Activated CD4-positive, alpha-beta T cell treated with anti-CD3 and anti-CD28 coated beads, Interleukin-2, amount 10 ng/mL, durations not matched to agents 24 days and 14 days (primary cell): ENCODE measurements around the gene GMDS. TPM values are rescaled to one million over a fixed set of nuclear protein-coding genes. Genes with fewer than 3 reads are reported as not detected.

Source experiments
- DNase-seq: peaks from one replicate; pipeline ENCODE4 v3.0.0; 2022
- H3K27ac Mint-ChIP-seq: one replicate; pipeline ENCODE4 v1.8.0; 2022; ENCODE audit warnings: mild to moderate bottlenecking, mixed read lengths
- H3K27me3 Mint-ChIP-seq: one replicate; pipeline ENCODE4 v1.8.0; 2022; ENCODE audit warnings: mixed read lengths
- H3K36me3 Mint-ChIP-seq: one replicate; pipeline ENCODE4 v1.8.0; 2022; ENCODE audit warnings: low read depth, mild to moderate bottlenecking, mixed read lengths
- H3K4me1 Mint-ChIP-seq: one replicate; pipeline ENCODE4 v1.8.0; 2021; ENCODE audit warnings: mixed read lengths
- H3K4me3 Mint-ChIP-seq: one replicate; pipeline ENCODE4 v1.8.0; 2022; ENCODE audit warnings: mild to moderate bottlenecking, moderate library complexity, mixed read lengths
- H3K9me3 Mint-ChIP-seq: one replicate; pipeline ENCODE4 v1.8.0; 2021; ENCODE audit warnings: mixed read lengths
- intact Hi-C: fragments of 100-400 bp; cut with micrococcal nuclease; formaldehyde crosslinking; loops from one replicate; pipeline ENCODE4 v1.15.1; 2023
- total RNA-seq: library from RNA; stranded (reverse); gene quantifications from 2 replicates; pipeline ENCODE4 v1.2.3, GENCODE V29; 2022

The GMDS gene
- total RNA-seq, 1 donor from 2014 or later: 47.4 TPM

- intact Hi-C loops: no loop called here
- Mint-ChIP-seq H3K4me1 (no peaks in the 10 kb centered on the region), H3K36me3 (no peaks in the 10 kb centered on the region), H3K27me3 (peaks cover 2% of the 10 kb centered on the region), H3K9me3 (no peaks in the 10 kb centered on the region), H3K27ac (no peak overlapping the region), H3K4me3 (no peak overlapping the region)
- DNase-seq: no peak
Observed at GRCh38 chr6:1864496-1864895, 380.9 kb downstream of the GMDS start.

- Mint-ChIP-seq H3K4me3 (no peak overlapping the region), H3K36me3 (no peaks in the 10 kb centered on the region), H3K4me1 (no peaks in the 10 kb centered on the region), H3K9me3 (no peaks in the 10 kb centered on the region), H3K27ac (no peak overlapping the region), H3K27me3 (peaks cover 2% of the 10 kb centered on the region)
- DNase-seq: no peak
- intact Hi-C loops: no loop called here
Observed at GRCh38 chr6:1862411-1862810, 383.0 kb downstream of the GMDS start.

GRCh38 chr6:1860756-1861348 is 384.6 kb downstream of the GMDS start:
- no peak for DNase-seq
- Mint-ChIP-seq H3K36me3 (no peaks in the 10 kb centered on the region), H3K27me3 (peaks cover 2% of the 10 kb centered on the region), H3K4me3 (no peak overlapping the region), H3K4me1 (no peaks in the 10 kb centered on the region), H3K27ac (no peak overlapping the region), H3K9me3 (no peaks in the 10 kb centered on the region)
- intact Hi-C loops: no loop called here

- peaks cover 2% of the 10 kb centered on the region for H3K27me3 Mint-ChIP-seq
- intact Hi-C loops: no loop called here
- H3K4me3 Mint-ChIP-seq: no peak overlapping the region
- DNase-seq: no peak
- H3K4me1 Mint-ChIP-seq: no peaks in the 10 kb centered on the region
- no peak overlapping the region for H3K27ac Mint-ChIP-seq
- no peaks in the 10 kb centered on the region for H3K9me3 Mint-ChIP-seq
- no peaks in the 10 kb centered on the region for H3K36me3 Mint-ChIP-seq
Observed at GRCh38 chr6:1858859-1859258, 386.5 kb downstream of the GMDS start.

- Mint-ChIP-seq H3K27ac (no peak overlapping the region), H3K9me3 (no peaks in the 10 kb centered on the region), H3K36me3 (no peaks in the 10 kb centered on the region), H3K4me3 (no peak overlapping the region), H3K27me3 (peaks cover 2% of the 10 kb centered on the region), H3K4me1 (no peaks in the 10 kb centered on the region)
- intact Hi-C loops: no loop called here
- DNase-seq: no peak
Observed at GRCh38 chr6:1858196-1858595, 387.2 kb downstream of the GMDS start.

GRCh38 chr6:1856381-1856780 is 389.0 kb downstream of the GMDS start:
- H3K27me3 Mint-ChIP-seq: peaks cover 2% of the 10 kb centered on the region
- no peaks in the 10 kb centered on the region for H3K9me3 Mint-ChIP-seq
- no peaks in the 10 kb centered on the region for H3K36me3 Mint-ChIP-seq
- H3K4me3 Mint-ChIP-seq: no peak overlapping the region
- no peak overlapping the region for H3K27ac Mint-ChIP-seq
- intact Hi-C loops: no loop called here
- DNase-seq: no peak
- no peaks in the 10 kb centered on the region for H3K4me1 Mint-ChIP-seq

GRCh38 chr6:1855890-1856289 is 389.5 kb downstream of the GMDS start:
- no peak overlapping the region for H3K4me3 Mint-ChIP-seq
- H3K27me3 Mint-ChIP-seq: no peaks in the 10 kb centered on the region
- H3K4me1 Mint-ChIP-seq: no peaks in the 10 kb centered on the region
- DNase-seq: no peak
- no peaks in the 10 kb centered on the region for H3K9me3 Mint-ChIP-seq
- intact Hi-C loops: no loop called here
- H3K27ac Mint-ChIP-seq: no peak overlapping the region
- H3K36me3 Mint-ChIP-seq: no peaks in the 10 kb centered on the region

- no peak overlapping the region for H3K27ac Mint-ChIP-seq
- H3K9me3 Mint-ChIP-seq: no peaks in the 10 kb centered on the region
- no peaks in the 10 kb centered on the region for H3K27me3 Mint-ChIP-seq
- no peak overlapping the region for H3K4me3 Mint-ChIP-seq
- H3K4me1 Mint-ChIP-seq: no peaks in the 10 kb centered on the region
- H3K36me3 Mint-ChIP-seq: no peaks in the 10 kb centered on the region
- intact Hi-C loops: no loop called here
- no peak for DNase-seq
Observed at GRCh38 chr6:1854296-1854695, 391.1 kb downstream of the GMDS start.

- no peaks in the 10 kb centered on the region for H3K27me3 Mint-ChIP-seq
- no peaks in the 10 kb centered on the region for H3K4me1 Mint-ChIP-seq
- no peak overlapping the region for H3K4me3 Mint-ChIP-seq
- intact Hi-C loops: no loop called here
- DNase-seq: no peak
- no peaks in the 10 kb centered on the region for H3K9me3 Mint-ChIP-seq
- H3K36me3 Mint-ChIP-seq: no peaks in the 10 kb centered on the region
- no peak overlapping the region for H3K27ac Mint-ChIP-seq
Observed at GRCh38 chr6:1853761-1854160, 391.6 kb downstream of the GMDS start.

- Mint-ChIP-seq H3K4me1 (no peaks in the 10 kb centered on the region), H3K27me3 (no peaks in the 10 kb centered on the region), H3K36me3 (no peaks in the 10 kb centered on the region), H3K27ac (no peak overlapping the region), H3K9me3 (no peaks in the 10 kb centered on the region), H3K4me3 (no peak overlapping the region)
- no peak for DNase-seq
- intact Hi-C loops: no loop called here
Observed at GRCh38 chr6:1851681-1852456, 393.5 kb downstream of the GMDS start.

- intact Hi-C loops: no loop called here
Observed at GRCh38 chr6:1850840-1851157, 394.6 kb downstream of the GMDS start.

GRCh38 chr6:1850121-1850839 is 395.1 kb downstream of the GMDS start:
- Mint-ChIP-seq H3K27ac (no peak overlapping the region), H3K4me1 (no peaks in the 10 kb centered on the region), H3K27me3 (no peaks in the 10 kb centered on the region), H3K9me3 (no peaks in the 10 kb centered on the region), H3K36me3 (no peaks in the 10 kb centered on the region), H3K4me3 (no peak overlapping the region)
- intact Hi-C loops: no loop called here
- no peak for DNase-seq

More at GRCh38 chr6:1850840-1851157, 394.6 kb downstream of the GMDS start:
- no peaks in the 10 kb centered on the region for H3K36me3 Mint-ChIP-seq
- no peak for DNase-seq
- no peaks in the 10 kb centered on the region for H3K4me1 Mint-ChIP-seq
- no peak overlapping the region for H3K4me3 Mint-ChIP-seq
- no peaks in the 10 kb centered on the region for H3K9me3 Mint-ChIP-seq
- H3K27ac Mint-ChIP-seq: no peak overlapping the region
- H3K27me3 Mint-ChIP-seq: no peaks in the 10 kb centered on the region

GRCh38 chr6:1849691-1850090 is 395.7 kb downstream of the GMDS start:
- Mint-ChIP-seq H3K9me3 (no peaks in the 10 kb centered on the region), H3K4me3 (no peak overlapping the region), H3K4me1 (no peaks in the 10 kb centered on the region), H3K27me3 (no peaks in the 10 kb centered on the region), H3K27ac (no peak overlapping the region), H3K36me3 (no peaks in the 10 kb centered on the region)
- intact Hi-C loops: no loop called here
- no peak for DNase-seq

GRCh38 chr6:1848752-1849151 is 396.7 kb downstream of the GMDS start:
- intact Hi-C loops: no loop called here
- Mint-ChIP-seq H3K4me1 (no peaks in the 10 kb centered on the region), H3K36me3 (no peaks in the 10 kb centered on the region), H3K27me3 (no peaks in the 10 kb centered on the region), H3K27ac (no peak overlapping the region), H3K9me3 (no peaks in the 10 kb centered on the region), H3K4me3 (no peak overlapping the region)
- DNase-seq: no peak
